Measurements from ENCODE around the gene CCDC88A. TPM values are rescaled to one million over a fixed set of nuclear protein-coding genes. Genes with fewer than 3 reads are reported as not detected.
"Not testable (repeated sequence)": the region's sequence is repeated elsewhere in the genome, so short reads cannot be mapped to it uniquely, and the experiment has no call there.

Gene CCDC88A
- total RNA-seq, 1 experiment from 2014 or later: 0.25 TPM

DNA sequence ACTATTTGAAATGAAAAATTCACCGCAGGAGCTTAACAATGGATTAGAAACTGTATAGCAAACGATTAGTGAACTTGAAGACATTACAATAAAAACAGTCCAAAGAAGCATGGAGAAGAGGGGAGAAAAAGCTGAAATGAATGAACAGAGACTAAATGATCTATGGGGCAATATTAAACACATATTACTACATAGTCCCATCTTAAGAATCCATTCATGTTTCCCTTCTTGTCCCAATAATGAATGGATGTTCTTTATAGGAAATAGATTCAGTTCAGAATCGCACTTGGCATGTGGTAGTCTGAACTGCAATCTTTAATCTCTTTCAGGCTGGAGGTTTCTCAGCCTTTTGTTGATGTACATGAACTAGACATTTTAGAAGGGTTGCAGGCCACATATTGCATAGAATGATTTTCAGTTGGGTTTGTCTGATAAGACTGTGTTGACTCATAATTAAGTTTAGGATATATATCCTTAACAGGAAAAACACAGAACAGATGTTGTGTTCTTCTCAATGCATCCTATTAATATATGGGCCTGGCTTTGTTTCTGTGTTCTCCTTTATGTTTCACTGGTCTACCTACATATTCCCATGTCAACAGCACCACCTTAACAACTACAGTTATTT, 27.9 kb downstream of the CCDC88A start:
- no peak for DNase-seq (ENCODE audit: low spot score)

- DNase-seq (ENCODE audit: low spot score): no peak
Measured at GRCh38 chr2:55391155-55391554, 28.5 kb downstream of the CCDC88A start.

DNA sequence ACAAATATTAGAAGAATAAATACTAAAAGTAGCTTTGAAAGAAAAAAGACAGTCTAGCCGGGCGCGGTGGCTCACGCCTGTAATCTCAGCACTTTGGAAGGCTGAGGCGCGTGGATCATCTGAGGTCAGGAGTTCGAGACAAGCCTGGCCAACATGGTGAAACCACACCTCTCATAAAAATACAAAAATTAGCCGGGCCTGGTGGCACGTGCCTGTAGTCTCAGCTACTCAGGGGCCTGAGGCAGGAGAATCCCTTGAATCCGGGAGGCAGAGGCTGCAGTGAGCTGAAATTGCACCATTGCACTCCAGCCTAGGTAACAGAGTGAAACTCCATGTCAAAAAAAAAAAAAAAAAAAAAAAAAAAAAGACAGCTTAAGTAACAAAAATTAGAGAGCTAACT, 34.1 kb downstream of the CCDC88A start:
- DNase-seq (ENCODE audit: low spot score): not testable (repeated sequence)

DNA sequence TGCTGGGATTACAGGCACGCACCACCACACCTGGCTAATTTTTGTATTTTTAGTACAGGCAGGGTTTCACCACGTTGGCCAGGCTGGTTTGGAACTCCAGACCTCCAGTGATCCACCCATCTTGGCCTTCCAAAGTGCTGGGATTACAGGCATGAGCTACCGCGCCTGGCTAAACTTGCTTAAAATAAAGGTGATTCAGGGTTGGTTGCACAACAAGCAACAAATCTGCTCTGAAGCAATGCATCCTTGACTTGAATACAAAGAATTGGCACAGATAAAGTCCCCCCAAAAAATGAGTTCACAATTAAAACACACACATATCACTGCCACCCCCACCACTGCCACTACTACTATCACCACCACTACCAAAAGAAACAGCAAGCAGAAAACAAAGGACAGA, 34.9 kb downstream of the CCDC88A start:
- DNase-seq (ENCODE audit: low spot score): no peak

GRCh38 chr2:55371376-55371775, 48.3 kb downstream of the CCDC88A start:
- DNase-seq (ENCODE audit: low spot score): no peak

DNA sequence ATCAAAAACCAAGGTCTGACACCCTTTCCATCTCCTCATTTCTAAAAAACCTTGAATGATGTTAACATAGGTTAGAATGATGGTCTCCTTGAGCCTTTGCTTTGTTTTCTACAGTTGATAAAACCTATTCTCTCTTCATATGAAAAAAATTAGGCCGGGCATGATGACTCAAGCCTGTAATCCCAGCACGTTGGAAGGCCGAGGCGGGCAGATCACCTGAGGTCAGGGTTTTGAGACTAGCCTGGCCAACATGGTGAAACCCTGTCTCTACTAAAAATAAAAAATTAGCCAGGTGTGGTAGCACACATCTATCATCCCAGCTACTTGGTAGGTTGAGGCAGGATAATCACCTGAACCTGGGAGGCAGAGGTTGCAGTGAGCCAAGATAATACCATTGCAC, 49.4 kb downstream of the CCDC88A start:
- no peak for DNase-seq (ENCODE audit: low spot score)

DNA sequence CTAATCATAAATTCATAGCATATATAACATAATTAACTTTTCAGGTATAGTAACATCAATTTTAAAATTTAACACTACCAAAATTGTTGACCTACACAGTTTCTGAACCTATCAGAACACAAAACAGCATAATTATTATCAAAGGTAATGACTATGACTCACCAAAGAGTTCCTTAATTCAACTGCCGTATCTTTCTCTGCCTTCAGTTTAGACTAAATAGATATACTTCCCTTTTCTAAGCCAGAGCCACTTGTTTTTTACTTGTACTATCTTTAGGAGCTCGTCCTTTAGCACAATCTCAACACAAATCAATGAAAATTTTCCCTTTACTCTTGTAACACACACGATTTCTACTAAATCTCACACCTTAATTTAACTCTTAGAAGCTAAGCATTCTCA, 54.4 kb downstream of the CCDC88A start:
- DNase-seq (ENCODE audit: low spot score): no peak

- DNase-seq (ENCODE audit: low spot score): no peak
Measured at GRCh38 chr2:55364189-55365055, 55.2 kb downstream of the CCDC88A start.

DNA sequence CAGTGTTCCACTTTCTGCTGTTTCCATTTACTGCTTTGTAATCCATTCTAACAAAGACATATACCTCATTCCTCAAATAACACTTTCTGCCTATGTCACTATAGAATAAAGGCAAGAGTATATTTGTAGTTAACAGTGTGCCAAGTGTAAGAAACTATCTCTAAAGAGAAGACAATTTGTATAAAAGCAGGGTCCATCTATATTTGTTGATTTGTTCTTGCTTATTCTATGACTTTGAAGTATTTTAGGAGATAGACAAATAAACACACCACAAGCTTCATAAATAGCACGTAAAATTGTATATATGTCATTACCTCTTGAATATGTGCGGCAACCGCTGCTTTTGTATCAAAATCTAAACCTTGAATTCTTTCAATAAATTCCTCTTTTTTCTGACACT, 56.0 kb downstream of the CCDC88A start:
- no peak for DNase-seq (ENCODE audit: low spot score)

- DNase-seq (ENCODE audit: low spot score): no peak
Measured at GRCh38 chr2:55361465-55362189, 58.0 kb downstream of the CCDC88A start.

DNA sequence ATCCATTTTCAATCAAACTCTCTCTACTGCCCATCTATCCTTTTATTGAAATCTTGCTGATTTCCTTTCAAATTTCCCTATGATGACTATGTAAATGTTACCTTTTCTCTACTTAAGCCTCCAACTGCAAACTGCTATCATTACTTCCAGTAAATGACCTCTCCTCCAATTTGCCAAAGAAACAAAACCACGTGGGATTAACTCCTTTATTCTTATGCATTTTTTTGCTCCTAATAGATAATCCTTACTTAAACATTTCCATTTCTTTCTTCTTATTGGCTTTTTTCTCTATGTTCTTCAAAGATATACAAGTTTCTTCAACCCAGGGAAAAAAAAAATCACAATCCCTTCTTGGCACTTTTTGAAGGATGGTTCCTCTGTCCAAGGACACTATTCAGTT, 61.2 kb downstream of the CCDC88A start:
- DNase-seq (ENCODE audit: low spot score): no peak

DNA sequence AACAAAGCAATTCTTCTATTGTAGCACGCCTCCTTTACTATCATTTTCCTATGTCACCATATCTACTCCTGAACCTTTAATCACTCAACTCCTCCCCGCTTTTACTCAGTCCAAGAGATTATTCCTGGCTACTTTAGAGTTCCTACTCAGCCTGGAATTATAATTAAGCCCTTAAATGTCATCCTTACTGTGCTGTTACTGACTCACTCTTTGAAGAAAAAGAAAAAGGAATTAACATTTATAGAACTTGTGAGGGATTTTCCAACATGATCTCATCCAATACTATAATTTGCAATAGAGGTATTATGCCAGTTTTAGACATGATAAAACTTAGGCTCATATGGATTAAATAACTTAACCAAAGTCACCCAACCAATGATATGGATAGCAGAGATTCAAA, 61.7 kb downstream of the CCDC88A start:
- no peak for DNase-seq (ENCODE audit: low spot score)

DNA sequence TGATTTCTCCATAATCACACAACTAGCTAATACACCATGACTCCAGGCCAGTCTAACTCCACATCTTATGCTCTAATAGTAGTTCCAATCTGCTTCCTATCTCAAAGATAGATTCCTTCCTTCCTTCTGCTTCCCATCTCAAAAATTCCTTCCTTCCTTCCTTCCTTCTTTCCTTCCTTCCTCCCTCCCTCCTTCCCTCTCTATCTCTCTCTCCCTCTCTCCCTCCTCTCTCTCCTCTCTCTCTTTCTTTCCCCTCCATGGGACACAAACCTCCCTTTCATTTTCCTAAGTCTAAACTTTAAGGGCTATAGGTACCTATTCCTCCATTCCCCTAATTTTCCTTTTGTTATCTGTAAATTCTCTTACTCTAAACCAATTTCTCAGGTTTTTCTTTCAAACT, 62.5 kb downstream of the CCDC88A start:
- DNase-seq (ENCODE audit: low spot score): no peak

GRCh38 chr2:55356136-55356535, 63.5 kb downstream of the CCDC88A start:
- DNase-seq (ENCODE audit: low spot score): not testable (repeated sequence)

DNA sequence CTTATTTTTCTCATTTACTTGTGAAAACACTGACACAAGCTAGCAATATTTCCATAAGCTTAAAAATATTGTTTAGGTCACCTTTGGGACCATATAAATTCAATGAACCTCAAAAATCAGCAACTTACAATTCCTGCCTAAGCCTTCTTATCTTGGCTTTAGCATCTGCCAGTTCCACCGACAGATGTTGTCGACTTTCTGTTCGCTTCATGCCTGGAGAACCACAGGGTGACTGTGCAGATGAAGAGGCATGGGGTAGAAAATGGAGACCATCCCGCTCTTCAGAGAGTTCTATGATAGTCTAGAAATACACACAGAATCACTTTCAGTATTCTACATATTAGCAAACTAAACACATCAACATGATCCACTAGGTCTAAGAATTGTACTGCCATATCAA, 64.2 kb downstream of the CCDC88A start:
- DNase-seq (ENCODE audit: low spot score): no peak

DNA sequence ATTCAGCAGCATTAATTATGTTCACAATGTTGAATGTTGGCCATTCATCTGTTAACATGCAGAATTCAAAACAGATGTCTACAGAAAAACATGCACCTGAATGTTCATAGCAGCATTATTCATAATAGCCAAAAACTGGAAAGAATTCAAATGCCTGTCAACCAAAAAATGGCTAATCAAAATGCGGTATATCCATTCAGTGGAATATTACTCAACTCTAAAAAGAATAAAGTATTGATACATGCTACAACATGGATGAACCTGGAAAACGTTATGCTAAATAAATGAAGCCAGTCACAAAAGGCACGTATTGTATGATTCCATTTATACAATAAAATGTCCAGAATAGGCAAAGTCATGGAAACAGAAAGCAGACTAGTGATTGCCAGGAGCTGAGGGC, 68.0 kb downstream of the CCDC88A start:
- DNase-seq (ENCODE audit: low spot score): no peak

DNA sequence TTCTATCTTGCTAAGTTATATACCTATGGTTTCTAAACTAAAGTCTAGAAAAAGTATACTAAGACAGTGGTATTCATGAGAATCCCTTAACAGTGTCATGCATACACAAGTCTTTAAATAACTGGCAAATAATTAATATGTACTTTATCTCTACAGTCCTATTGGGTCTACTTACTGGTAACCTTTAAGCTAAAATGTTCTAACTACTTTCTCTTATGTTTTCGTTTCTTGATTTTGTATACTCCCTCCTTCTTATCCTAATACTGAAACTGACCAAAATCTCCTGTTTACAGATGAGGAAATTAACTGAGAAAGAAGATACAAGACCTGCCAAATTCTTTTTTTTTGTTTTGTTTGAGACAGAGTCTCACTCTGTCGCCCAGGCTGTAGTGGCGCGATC, 74.6 kb downstream of the CCDC88A start:
- DNase-seq (ENCODE audit: low spot score): no peak

GRCh38 chr2:55338268-55338667, 81.4 kb downstream of the CCDC88A start:
- no peak for DNase-seq (ENCODE audit: low spot score)

DNA sequence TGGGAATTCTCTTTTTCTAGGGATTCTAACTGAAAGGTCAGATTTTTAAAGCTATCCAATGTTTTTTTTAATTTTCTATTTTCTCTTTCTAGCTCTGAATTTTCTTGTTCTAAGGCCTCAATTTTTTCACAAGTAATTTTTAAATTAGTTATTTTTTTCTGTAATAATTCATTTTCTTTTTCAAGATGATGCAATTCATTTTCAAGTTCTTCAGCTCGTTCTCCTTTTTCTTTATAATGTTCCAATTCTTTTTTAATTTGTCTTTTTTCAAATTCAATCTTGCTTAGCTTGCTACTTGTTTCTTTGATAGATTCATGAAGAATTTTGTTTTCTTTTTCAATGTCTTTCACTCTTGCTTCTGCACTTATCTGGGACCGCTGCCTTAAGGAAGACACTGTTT, 84.9 kb downstream of the CCDC88A start:
- DNase-seq (ENCODE audit: low spot score): no peak

GRCh38 chr2:55330541-55331297, 88.9 kb downstream of the CCDC88A start:
- no peak for DNase-seq (ENCODE audit: low spot score)

GRCh38 chr2:55327470-55328230, 92.0 kb downstream of the CCDC88A start:
- DNase-seq (ENCODE audit: low spot score): no peak

All from HT-29 (cell line).